Occipital lobe (tissue), 2 donors: Measurements from ENCODE around the gene ENDOU. TPM values are rescaled to one million over a fixed set of nuclear protein-coding genes. Genes with fewer than 3 reads are reported as not detected.

ENCODE experiments used
- DNase-seq: peaks from one replicate; lab custom pipeline; 2025; lab: John Stamatoyannopoulos, UW
- total RNA-seq: library from RNA; depleted of rRNA; stranded (reverse); fragments of >200 nt; gene quantifications from one replicate; pipeline ENCODE4 v1.2.3, GENCODE V29; 2014

ENDOU gene
- total RNA-seq, 1 donor from 2014 or later = not detected

DNA sequence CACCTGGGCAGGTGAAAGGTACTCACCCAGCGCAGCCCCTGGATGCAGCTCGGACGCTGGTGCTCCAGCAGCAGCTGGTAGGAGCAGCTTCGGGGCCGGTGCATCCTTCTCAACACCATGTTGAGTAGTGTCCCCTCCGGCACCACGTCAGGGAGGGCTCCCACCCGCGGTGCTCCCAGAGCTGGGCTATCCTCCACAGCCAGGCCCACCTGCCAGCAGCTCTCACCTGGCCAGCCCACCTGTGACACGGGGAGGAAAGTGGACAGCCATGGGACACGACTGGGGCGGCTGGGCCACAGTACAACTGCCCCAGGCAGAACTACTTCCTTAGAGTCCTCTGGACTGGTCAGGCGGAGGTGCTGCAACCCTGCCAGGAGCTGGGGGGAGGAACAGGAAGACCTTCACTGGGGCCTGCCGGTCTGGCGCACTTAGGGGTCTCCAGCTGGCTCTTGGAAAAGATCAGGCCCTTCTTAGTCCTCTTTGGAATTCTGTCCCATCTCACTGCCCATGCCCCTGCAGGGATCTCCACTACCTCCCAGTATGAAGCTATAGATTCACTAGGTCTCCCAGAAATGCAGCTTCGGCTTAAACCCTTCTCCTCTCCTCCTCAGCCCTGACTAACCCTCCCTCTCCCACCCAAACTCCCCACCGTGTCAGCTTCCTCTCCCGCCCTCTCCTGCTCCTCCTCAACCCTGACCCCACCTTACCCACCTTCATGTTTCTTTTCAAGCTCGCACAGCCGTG, 32.7 kb upstream of the ENDOU start:
- no peak for DNase-seq

DNA sequence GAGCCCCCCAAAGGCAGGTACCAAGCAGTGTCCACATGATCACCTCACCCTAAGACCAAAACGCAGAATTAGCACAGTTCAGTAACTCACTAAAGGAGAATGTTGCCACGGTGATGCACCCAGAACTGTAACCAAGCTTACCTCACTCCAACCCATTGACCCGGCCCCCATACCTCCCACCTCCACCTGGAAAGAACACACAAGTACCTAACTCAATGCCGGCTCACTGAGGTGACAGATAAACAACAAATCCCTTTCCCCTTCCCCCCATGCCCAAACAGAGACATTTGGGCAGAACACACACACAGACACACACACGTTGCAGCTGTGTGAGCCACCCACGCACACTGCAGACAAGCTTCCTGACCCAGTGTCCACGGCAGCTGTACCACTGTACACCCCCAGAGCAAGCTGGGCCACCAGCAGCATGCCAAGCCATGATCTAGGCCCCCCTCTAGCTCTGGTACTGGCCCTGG, 32.1 kb upstream of the ENDOU start:
- no peak for DNase-seq

DNA sequence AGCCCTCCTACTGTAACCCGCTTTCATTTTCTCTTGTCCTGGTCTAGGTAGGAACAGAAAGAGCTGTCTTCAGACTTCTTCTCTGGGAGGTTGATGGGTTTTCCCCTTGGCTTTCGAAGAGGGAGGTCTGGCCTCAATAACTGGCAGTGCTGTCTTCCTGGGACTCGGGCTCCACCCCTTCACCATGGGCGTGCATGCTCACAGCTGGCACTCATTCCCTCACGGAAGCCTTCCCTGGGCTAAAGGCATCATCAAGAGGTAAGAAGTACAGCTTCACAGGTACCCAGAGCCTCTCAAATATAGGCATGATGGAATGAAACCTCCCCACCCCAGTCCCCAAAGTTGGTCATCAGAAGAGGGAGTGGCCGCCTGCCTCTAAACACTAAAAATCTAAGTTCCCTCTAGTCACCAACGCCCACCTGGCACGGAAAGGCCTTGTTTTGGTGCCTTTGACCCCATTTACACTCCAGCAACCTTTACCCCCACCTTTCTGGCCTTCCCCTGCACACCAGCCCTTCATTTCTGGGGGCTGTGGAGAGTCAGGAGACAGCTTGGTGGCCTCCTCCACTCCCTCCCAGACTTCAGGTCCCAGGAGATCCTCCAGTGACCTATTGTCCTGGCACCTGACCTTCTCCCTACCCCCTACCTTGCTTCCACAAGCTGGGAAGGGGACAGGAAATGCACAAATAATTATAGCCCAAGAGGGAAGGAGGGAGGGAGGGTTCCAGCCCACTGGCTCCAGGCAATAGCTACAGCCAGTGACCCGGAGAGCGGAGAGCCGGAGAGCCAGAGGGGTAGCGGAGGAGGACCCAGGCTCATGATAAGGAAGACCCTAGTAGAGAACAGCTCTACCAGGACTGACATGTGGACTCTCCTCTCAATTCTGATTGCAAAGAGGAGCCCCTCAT, 30.6 kb upstream of the ENDOU start:
- no peak for DNase-seq

DNA sequence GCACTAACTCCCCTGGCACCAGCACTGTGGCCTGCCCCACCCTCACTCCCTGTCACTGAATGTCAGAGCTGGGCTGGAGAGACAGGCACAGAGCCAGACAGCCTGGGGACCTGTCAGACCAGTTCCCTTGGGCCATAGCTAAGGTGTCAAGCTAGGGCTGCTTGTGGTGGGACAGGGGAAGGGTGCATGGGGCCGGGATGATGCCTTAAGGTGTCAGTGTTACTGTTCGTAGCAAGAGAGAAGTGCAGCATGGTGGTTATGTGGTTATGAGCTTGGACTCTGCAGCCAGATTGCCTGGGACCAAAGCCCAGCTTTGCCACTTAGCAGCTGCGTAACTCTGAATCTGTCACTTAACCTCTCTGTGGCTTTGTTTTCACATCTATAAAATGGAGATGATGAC, 29.6 kb upstream of the ENDOU start:
- no peak for DNase-seq

DNA sequence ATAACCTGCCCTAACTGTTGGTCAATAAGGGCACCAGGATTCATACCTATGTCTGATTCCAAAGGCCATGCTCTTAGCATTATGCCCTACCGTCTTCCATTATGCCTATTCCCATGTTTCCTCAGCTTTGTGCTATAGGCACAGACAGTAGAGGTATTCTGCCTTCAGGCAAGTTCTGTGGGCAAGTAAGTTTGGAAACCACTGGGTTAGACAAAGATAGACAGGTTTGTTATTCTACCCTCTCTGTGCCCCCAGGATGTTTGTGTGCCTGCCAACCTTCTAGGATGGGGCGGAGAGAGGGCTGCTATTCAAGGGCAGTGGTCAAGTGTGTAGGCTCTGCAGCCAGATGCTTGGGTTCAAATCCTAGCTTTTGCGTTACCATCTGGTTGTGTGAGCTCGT, 28.8 kb upstream of the ENDOU start:
- no peak for DNase-seq

DNA sequence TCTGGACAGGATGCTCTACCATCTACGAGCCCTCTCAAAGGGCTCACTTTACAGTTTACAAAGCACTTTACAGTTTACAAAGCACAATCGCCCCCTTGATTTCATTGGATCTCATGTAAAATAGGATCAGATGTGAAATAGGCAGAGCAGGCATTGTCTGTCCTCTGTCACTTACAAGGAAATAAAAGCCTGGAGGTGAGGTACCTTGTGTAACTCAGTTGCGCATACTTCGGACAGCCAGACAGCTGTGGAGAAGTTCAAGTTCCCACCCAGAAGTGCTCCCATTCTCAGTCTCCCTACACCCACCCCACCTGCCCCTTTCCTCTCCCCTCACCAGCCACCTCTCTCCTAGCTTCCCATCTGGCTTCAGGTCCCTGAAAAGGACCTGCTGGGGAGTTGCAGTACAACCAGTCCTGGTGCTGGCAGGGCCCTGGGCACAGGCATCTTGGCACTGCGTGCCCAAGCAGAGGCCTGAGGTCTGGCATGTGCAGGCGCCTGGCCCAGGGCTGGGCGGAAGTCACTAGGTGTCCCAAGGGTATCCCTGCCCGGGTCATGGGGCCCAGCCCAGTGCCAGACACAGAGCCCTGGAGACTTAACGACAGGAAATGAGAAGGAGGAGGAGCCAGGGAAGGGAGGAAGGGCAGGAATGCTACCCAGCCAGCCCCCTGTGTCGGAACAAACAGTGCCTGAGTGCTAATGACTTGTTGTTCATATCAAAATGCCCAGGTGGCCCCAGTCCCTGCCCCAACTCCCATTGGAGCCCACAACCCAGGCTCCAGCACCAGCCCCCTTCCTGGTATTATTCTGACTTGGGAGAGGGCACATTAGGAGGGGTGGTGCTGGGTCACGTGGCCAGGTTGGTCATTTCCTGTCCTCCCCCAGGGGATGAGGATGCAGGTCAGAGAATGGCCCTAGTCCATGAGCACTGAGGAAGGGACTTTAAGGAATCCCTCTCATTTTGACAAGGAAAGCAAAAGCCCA, 28.0 kb upstream of the ENDOU start:
- DNase-seq = no peak

- no peak for DNase-seq
These were observed 27.3 kb upstream of the ENDOU start for GRCh38 chr12:47752552-47752951.

- DNase-seq = no peak
These were observed 26.8 kb upstream of the ENDOU start for GRCh38 chr12:47752121-47752520.

DNA sequence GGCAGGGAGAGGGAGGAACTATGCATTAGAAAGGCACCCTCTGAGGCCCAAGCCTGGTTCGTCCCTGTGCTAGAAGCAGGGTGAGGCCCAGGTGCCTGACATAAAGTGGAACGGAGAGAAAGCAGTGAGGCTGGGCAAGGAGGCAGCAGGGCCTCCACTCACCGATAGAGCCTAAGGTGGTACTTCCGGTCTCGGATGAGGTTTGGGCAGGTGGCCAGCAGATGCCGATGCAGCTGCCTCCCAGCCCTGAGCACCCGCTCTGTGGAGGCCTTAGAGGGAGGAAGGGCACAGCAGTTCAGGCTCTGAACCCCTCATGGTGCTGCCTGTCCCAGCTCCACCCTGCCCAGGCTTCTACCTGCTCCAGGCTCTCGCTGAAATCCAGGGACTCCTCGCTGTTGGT, 26.3 kb upstream of the ENDOU start:
- DNase-seq = no peak

- DNase-seq = no peak
These were observed 25.7 kb upstream of the ENDOU start for GRCh38 chr12:47750916-47751470.

DNA sequence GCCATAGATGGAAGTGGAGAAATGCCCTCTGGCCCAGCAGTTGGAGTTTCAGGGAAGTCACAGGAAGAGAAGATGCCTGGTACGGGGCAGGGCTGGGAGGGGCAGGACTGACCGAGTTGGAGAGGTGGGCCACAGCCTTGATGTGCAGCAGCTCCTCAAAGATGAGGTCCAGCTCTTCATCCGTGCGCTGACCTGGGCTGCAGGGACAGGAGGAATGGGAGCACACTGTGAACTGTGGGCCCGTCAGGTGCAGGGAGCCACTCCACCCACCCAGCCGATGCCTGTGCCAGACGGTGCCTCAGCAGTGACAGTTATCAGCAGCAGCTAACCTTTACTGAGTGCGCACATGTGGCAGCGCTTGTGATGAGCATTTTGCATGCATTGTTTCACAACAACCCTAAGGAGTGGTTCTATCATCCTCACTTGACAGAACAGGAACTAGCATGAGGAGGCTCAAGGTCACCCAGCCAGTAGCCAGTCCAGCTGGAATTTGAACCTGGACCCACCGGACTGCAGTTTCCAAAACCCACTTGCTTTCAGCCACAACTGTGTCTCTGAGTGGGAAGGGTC, 25.0 kb upstream of the ENDOU start:
- no peak for DNase-seq

DNA sequence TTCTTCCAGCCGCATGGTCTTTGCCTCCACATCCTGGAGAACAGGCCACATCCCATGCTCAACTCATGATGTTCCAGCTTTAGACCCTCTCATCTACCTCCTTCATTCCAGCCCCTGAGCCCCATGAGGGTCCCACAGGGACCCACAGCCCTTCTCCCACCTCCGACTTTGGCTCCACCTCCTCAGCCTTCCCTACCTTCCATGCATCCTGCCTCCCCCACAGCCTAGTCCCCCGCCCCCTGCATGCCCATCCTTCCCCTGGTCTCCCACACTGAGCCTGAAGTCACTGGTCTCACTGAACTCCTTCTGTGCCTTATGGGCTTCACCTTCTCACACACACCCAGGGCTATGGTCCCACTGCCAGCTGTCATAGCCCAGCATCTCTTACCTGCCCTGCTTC, 23.6 kb upstream of the ENDOU start:
- no peak for DNase-seq

GRCh38 chr12:47748507-47748828, 23.2 kb upstream of the ENDOU start:
- DNase-seq = no peak

DNA sequence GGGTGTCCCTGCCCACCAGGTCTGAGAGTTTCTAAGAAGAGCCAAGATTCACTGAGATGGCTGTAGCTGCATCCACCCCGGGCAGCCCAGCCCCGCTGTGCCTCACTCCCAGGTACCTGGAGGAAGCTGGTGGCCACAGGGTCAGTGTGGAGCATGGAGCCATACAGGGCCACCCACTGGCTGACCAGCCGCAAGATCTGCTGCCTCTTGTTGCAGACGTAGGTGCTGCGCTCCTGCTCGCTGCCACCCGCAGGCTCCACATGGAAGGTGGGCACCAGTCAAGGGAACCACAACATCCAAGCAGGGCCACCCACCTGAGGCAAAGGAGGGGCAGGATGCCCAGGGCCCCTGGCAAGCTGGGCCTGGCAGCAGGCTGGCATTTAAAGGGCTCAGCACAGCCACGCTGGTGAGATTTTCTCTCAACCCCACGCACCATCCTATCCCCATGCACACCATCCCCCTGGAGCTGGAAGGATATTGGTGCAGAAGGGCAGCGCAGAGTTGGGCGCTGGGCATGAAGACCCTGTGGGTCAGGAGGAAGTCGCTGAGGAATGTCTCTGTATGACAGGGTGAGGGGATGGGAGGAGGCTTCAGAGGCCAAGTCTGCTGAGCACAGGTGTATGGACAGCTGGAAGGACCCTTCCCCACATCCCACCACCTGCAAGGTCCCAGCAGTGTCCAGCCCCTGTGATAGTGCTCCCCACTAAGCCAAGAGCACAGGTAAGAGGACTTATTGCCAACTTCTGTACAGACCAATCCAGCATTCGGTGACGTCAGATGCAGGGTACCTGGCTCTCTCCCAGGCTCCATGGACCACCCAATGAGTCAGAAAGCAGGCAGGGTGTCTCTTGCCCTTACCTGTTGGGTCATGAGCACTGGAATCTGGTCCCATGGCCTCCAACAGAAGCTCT, 22.6 kb upstream of the ENDOU start:
- DNase-seq = no peak

DNA sequence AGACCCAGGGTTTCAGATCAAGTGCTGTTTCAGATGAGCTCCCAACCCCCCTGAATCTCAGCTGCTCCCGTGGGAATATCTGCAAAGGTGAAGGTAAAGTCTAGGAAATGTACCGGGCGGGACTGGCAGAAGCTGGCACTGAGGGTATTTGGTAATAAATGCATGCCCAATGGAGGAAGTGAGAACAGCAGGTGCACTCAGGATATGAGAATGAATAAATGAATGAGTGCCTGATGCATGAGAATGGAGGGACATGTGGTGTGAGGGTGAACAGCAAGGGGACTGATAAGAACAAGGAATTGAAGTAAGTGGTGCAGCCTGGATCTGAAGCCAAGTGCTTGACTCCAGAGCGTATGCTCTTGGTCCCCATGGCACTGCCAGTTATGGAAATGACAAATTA, 21.8 kb upstream of the ENDOU start:
- no peak for DNase-seq

DNA sequence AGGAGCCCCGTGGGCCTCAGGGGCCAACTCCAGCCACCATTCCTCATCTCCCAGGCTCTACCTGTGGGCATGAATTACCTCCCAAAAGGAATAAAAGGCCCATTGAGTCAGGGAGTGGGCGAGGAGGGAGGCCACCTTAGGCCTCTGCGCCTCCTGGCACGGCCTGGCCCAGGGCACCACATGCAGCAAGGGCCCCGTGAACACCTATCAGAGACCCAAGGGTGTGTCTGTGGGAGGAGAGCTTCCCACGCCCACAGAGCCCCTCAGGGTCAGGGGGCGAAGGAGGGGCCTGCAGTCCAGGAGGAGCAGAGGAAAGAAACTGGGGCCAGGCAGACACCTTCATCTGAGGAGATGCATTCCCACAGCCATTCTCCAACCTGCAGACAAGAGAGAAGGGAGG, 21.2 kb upstream of the ENDOU start:
- no peak for DNase-seq

GRCh38 chr12:47746073-47746472, 20.8 kb upstream of the ENDOU start:
- DNase-seq = no peak

DNA sequence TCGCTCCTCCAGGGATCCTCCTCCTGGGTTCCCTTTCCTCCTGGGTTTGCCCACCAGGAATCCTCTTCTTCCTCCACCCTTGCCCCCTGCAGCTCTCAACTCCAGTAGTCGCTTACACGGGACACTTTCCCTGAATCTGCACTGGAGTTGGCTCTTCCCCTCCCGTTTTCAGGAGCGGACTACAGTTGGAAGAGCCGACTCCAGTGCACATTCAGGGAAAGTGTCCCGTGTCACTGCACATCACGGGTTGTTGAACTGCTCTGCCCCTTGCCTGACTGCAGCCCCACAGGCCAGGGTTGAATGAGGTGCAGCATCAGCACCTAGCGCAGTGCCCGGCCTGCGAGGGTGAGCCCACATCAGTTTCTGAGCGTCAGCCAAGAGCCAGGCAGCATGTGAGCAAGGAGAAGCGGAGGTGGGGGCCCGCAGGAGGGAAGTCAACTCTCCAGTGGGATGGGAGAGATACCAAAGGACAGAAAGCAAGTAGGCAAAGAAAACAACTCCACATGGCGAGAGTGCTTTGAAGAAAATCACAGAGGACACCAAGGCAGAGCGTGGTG, 20.3 kb upstream of the ENDOU start:
- DNase-seq = no peak

DNA sequence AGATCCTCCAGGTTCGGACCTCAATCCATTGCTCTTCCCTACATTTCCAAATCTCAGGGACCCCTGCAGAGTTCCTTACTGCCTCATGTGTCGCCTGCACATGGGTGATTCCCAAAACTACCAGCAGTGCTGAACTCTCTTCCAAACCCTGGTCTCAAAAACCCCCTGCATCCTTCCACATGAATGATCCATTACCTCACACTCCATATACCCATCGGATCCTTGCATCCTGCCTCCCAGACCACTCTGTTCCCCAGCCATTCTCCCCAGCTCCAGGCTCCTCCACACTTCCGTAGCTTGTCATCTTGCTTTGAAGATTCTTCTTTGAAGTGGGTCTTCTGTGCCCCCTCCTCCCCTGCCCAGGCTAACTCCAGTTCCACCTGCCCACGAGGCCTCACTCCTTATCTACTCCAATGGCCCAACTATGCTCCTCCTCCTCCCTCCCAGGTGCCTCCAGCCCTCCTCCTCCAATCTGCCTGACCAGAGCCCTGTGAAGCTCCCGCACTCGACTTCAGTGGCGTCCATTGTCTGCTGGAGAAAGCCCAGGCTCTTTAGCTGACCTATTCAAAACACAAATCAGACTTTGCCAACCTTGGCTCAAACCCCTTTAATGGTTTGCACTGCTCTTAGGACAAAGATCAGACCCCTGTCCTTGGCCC, 19.6 kb upstream of the ENDOU start:
- DNase-seq = no peak
